LHCN-M2 (cell line): ENCODE data around the gene TMEM130. TPM values are rescaled to one million over a fixed set of nuclear protein-coding genes. Genes with fewer than 3 reads are reported as not detected.
A peak's percentile ranks its signal among the peaks of the same experiment; 100 is the strongest.

Experiments
- DNase-seq: peaks from one replicate; pipeline ENCODE4 v3.0.0-alpha.2; 2012; ENCODE audit warnings: low read depth
- total RNA-seq: library from RNA; depleted of rRNA; stranded (reverse); fragments of >200 nt; gene quantifications from 2 replicates; pipeline ENCODE4 v1.2.3, GENCODE V29; 2014; rRNA removed

TMEM130 gene
- total RNA-seq, 1 experiment from 2014 or later, result 0.11 TPM

DNA sequence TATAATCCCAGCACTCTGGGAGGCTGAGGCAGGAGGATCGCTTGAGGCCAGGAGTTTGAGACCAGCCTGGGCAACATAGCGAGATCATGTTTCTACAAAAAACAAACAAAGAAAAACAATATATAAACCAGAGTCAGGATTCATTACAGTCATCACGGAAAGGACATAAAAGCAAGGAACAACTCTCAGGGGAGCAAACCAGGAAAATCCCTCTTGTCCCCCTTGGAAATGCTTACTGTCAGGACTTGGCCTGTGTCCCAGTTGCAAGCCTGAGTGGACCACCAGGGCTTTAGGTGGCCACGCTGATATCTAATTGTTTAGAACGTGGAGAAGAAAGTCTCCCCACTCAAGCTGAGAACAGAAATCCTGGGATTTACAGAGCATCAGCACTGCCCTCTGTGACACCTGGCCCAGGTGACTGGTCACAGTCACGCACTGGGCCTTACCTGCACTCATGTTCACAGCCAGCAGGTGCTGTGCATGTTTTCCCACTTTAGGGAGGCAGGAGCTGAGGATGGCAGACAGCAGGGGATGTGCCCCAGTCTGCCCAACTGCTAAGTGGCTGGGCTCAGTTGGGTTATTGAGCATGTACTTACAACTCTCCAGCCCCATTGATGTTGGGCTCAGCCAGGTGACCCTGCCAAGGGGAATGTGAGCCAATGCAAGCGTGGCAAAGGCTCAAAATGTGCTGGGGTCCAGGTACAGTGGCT, 60.9 kb downstream of the TMEM130 start:
- DNase-seq, result no peak

DNA sequence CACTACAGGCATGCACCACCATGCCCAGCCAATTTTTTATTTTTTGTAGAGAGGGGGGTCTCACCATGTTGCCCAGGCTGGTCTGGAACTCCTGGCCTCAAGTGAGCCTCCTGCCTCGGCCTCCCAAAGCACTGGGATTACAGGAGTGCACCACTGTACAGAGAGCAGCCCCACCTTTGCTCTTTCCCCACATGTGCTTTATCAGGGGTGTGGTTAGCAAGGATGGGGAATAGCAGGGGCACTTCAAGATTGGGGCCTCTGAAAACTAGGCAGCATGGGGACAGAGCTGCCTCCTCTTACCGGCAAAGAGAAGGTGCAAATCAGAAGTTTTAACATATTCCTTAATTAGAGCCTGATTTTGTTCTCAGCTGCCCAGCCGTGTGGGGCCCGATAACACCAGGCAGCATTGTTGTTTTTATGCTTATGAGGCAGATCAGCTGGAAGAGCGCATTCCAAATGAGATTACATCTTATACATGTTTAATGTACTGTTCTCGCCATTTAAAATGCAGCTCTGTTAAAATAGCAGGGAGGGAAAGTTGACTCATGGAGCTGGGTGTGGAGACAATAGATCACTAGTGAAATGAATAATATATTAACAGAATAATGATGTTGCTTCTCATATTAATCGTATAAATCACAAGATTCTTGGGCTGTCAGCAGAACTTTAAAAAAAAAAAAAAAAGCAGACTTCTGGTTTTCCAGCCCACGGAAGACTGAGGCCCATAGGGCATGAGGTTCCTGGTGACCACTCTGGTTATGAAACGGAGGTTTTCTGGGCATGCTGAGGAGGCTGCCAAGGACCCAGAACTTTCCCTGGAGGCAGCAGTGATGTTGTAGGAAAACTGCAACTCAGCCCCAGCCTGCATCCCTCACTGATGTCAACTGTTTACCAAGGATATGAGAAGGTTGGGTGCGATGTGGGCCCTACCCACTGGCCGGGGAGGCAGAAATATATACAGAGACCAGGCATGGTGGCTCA, 62.5 kb downstream of the TMEM130 start:
- DNase-seq, result no peak

DNA sequence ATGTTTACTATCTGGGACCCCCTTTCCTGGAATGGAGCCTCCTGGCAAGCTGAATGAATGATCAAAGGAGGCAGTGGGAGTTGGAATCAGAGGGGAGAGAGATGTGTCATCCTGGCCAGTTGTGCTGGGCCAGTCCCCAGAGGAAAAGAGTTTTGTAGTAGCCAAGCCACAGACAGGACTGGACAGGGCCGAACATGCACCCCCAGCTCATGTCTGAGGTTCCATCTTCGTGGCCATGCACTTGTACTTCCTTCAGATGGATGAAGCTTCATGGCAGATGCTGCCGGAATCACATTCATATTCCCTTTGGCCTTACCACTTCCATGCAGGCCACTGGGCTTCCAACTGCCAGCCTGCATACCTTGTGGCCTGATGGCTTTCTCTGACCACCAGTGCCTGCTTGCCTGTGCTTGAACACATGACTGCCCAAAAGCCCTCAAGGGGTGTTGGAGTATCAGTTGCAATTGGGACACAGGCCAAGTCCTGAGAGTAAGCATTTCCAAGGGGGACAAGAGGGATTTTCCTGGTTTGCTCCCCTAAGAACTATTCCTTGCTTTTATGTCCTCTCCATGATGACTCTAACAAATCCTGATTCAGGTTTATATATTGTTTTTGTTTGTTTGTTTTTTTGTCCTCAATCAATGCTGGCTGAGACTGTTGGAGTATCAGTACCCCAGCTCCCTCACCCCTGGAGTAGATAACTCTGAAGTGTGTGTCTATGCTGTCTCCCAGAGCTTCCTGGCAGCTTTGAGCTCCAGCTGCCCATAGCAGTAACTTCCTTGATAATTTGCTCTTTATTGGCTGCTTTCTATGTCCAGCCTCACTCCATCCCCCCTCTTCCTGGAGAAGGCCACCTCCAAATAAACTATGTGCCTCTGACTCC, 63.6 kb downstream of the TMEM130 start:
- no peak for DNase-seq

DNA sequence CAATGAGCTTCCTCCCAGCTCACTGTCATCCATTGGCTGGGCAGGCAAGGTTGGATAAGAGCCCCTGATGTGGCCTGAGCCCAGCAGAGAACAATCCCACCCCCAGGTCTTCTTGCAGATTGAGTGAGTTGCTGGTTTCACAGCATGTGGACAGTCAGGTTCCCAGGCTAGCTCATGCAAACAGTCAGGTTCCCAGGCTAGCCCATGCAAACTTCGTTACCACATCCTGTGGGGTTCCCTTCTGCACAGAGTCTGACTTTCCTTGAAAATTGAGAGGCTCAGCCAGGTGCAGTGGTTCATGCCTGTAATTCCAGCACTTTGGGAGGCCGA, 67.1 kb downstream of the TMEM130 start:
- DNase-seq, result no peak

DNA sequence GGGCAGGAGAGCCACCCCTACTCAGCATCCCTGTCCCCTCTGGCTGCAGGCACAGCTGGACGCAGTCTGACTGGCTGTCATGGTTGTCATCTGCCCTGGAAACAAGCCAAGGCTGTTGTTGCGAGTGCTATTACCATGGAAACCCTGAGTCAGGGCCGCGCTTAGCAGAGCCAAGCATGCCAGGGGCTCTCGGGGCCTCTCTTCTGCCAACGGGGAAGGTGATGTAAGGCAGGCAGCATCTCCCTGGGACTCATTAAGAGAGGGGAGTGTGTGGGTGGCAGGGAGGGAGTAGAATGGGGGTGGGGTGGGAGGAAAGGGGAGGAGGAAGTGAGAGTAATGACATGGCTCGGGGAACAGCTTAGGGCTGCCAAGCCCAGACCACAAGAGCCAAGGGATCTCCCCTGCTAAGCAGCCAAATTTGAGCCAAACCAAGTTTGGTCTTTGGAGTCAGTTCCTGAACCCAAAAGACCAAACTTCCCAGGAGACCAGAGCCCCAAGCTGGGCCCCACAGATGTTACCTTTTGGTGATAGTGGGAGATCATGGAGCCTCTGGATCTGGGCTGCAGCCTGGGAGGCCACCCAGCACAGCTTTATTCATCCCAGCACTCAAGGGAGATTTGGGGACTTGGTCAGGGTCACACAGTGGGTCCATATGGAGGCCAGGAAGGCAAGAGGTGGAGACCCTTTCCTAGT, 67.6 kb downstream of the TMEM130 start:
- DNase-seq, result peak; percentile 67

DNA sequence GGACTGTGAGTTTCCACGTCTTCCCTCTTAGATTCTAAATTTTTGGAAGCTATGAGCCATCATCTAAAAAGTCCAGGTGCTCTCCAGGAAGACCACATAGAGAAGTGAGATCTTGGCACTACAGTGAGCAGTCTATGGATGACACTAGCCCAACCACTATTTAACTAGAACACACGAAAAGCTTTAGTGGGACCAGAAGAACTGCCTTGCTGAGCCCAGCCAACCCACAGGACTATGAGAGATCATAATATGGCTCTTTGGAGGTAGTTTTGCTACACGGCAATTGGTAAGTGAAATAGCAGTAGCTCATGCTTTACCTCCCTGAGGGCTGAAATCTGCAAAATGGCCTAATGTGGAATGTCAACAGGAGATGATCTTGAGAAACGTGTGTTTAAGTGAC, 68.8 kb downstream of the TMEM130 start:
- DNase-seq, result no peak

DNA sequence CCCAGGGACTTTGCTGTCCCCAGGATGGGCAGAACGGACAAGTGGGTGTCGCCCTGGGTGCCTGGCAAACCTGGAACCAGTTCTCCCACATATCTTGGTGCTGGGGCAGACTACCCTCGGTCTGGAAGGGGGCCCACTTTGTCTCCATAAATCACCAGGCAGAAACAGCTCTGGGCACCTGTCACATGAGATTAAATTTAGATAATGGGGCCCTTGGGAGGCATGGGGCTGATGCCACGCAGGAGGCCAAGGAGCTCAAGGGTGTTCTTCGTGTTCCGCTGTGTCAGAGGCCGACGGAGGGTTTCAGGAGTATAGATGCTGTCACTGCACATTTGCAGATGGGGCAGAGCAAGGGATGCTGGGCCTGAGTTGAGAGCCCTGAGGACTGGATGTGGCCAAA, 72.7 kb downstream of the TMEM130 start:
- DNase-seq, result no peak

Other genes starting within 250 kb of the TMEM130 start
- 18.8 and 23.1 TPM in 2 replicates for gene TRRAP, start 8.5 kb upstream of the TMEM130 start, total RNA-seq